Natural killer cell (primary cell): ENCODE measurements around the gene TTC31. TPM values are rescaled to one million over a fixed set of nuclear protein-coding genes. Genes with fewer than 3 reads are reported as not detected.

Source experiments
- ATAC-seq, 3 donors: fragments of 150-1000 bp in 2 of 3; fragments of 200-7000 bp in 1 of 3; cut with Tn5 transposase; 1 replicate in 1 of 3; 2 replicates in 2 of 3; pipeline ENCODE4 v1.10.0; 2021; ENCODE audit warnings: mild to moderate bottlenecking in 2 of 3, moderate library complexity in 2 of 3
- DNase-seq, 2 donors: peaks; one replicate each; pipeline versions ENCODE4 v3.0.0 to v3.0.0-alpha.2; 2013 to 2021; ENCODE audit warnings: mixed read lengths in 1 of 2
- H3K27ac ChIP-seq: one replicate; pipeline ENCODE4 v1.5.1; 2013; ENCODE audit warnings: mild to moderate bottlenecking, low read length
- H3K27me3 ChIP-seq: one replicate; pipeline ENCODE4 v1.6.1; 2013; ENCODE audit warnings: low read length; ENCODE audit not compliant: control insufficient read depth, insufficient read depth
- H3K36me3 ChIP-seq: one replicate; pipeline ENCODE4 v1.6.1; 2013; ENCODE audit warnings: low read length; ENCODE audit not compliant: control insufficient read depth, insufficient read depth
- H3K4me1 ChIP-seq: one replicate; pipeline ENCODE4 v1.6.1; 2013; ENCODE audit warnings: low read length; ENCODE audit not compliant: control insufficient read depth, insufficient read depth
- H3K4me3 ChIP-seq: one replicate; pipeline ENCODE4 v1.5.1; 2013; ENCODE audit warnings: low read length
- H3K9me3 ChIP-seq: one replicate; pipeline ENCODE4 v1.6.1; 2013; ENCODE audit warnings: low read length; ENCODE audit not compliant: control insufficient read depth, insufficient read depth
- H3K27ac Mint-ChIP-seq, 2 donors: one replicate each; pipeline ENCODE4 v1.8.0; 2022; ENCODE audit warnings: mild to moderate bottlenecking in 2 of 2, mixed read lengths in 2 of 2, moderate library complexity in 1 of 2
- H3K27me3 Mint-ChIP-seq, 2 donors: one replicate each; pipeline ENCODE4 v1.8.0; 2022; ENCODE audit warnings: low read depth in 2 of 2, mixed read lengths in 2 of 2
- H3K36me3 Mint-ChIP-seq: one replicate; pipeline ENCODE4 v1.8.0; 2022; ENCODE audit warnings: mixed read lengths
- H3K4me1 Mint-ChIP-seq, 2 donors: one replicate each; pipeline ENCODE4 v1.8.0; 2022; ENCODE audit warnings: mixed read lengths in 2 of 2
- H3K4me3 Mint-ChIP-seq: one replicate; pipeline ENCODE4 v1.8.0; 2022; ENCODE audit warnings: mild to moderate bottlenecking, moderate library complexity, mixed read lengths
- H3K9me3 Mint-ChIP-seq, 2 donors: one replicate each; pipeline ENCODE4 v1.8.0; 2022; ENCODE audit warnings: mixed read lengths in 2 of 2
- CTCF ChIP-seq: fragments of 200-600 bp; IDR thresholded peaks from one replicate; pipeline ENCODE4 v1.8.0; 2022; ENCODE audit warnings: antibody characterized with exemption
- WGBS: methylation state at CpG from one replicate; pipeline ENCODE4 v1.1.7; 2013; ENCODE audit warnings: missing lambda C conversion rate; ENCODE audit not compliant: insufficient coverage; 5-methylcytosine and 5-hydroxymethylcytosine counted together
- intact Hi-C: fragments of 100-400 bp; cut with micrococcal nuclease; formaldehyde crosslinking; loops from one replicate; pipeline ENCODE4 v1.14.2; 2022
- total RNA-seq, 4 donors: library from RNA; stranded (reverse); fragments of 120-200 nt in 1 of 4; gene quantifications; one replicate each; pipeline versions ENCODE4 v1.2.3 to v1.2.4, GENCODE V29; 2013 to 2022

The TTC31 gene
- total RNA-seq, 3 donors from 2014 or later (not counting 1 experiment from before 2014, with no cell fraction given), result 51.3 to 59.7 (median 53.1) TPM

- Mint-ChIP-seq H3K9me3 (no peaks in the 10 kb centered on the region), H3K27ac (no peak overlapping the region), H3K4me1 (peaks cover 15 to 21% of the 10 kb centered on the region in 2 donors), H3K27me3 (peaks cover 4 to 7% of the 10 kb centered on the region in 2 donors), H3K36me3 (peaks cover 10% of the 10 kb centered on the region), H3K4me3 (no peak overlapping the region)
- Histone ChIP-seq H3K9me3 (no peaks in the 10 kb centered on the region), H3K4me1 (peaks cover 15% of the 10 kb centered on the region), H3K27ac (no peak overlapping the region), H3K4me3 (no peak overlapping the region), H3K36me3 (peaks cover 27% of the 10 kb centered on the region), H3K27me3 (peaks cover 3% of the 10 kb centered on the region)
- ATAC-seq, result no peak
- DNase-seq, result no peak
- intact Hi-C loops, result no loop called here
- 95% methylated on average over 10 of the region's 10 CpGs for WGBS
- no peak for TF ChIP-seq CTCF
Measured at GRCh38 chr2:74524955-74525716, 42.3 kb downstream of the TTC31 start.

- no peak within 1 kb of the TSS for H3K27ac ChIP-seq
- intact Hi-C loops, result no loop called here
- DNase-seq (peak in 1 of 2 donors; percentile 60), ATAC-seq (no peak)
- peak within 1 kb of the TSS; percentile 11 to 58 for H3K27ac Mint-ChIP-seq
- H3K4me1 Mint-ChIP-seq, result peaks cover 22 to 29% of the 10 kb centered on the region in 2 donors
- peaks cover 27% of the 10 kb centered on the region for H3K36me3 ChIP-seq
- H3K27me3 Mint-ChIP-seq, result no peaks in the 10 kb centered on the region
- H3K4me3 Mint-ChIP-seq, result peak within 1 kb of the TSS; percentile 50
- no peak for TF ChIP-seq CTCF
- H3K4me3 ChIP-seq, result no peak within 1 kb of the TSS
- H3K27me3 ChIP-seq, result no peaks in the 10 kb centered on the region
- H3K9me3 ChIP-seq, result no peaks in the 10 kb centered on the region
- H3K9me3 Mint-ChIP-seq, result no peaks in the 10 kb centered on the region
- peaks cover 23% of the 10 kb centered on the region for H3K4me1 ChIP-seq
- peaks cover 10% of the 10 kb centered on the region for H3K36me3 Mint-ChIP-seq
- WGBS, result 76% methylated on average over 11 of the region's 11 CpGs
Measured at GRCh38 chr2:74525717-74526648, 43.1 kb downstream of the TTC31 start, which contains the start of gene DQX1. TSS of gene DQX1 (minus strand) at chr2:74526231. CDS start at chr2:74525729, 502 bp downstream.

DNA sequence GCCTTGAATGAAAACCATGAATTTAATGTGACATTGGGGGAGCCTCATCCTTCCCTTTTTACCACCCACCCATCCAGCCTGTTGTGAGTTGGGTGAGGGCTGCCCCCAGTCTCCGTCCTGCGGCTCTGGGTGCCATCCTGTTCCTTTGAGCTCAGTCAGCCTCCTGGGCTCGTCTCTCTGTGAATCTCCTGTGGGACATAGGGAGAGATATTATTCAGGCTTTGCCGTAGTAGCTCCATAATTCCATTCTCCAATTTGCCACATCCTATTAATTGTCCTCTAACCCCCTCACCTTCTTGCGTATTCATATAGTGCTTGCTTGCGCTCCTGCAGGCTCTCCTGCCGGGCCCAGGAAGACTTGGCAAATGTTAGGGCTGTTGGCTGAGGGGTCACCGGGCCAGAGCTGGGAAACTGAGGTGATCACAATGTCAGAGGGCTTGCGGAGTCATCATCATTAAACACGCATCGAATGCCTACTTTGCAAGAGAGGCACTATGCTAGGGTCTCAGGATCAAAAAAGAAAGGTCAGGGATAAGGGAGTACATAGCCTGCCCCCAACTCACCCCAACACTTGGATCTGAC is 43.9 kb downstream of the TTC31 start:
- no peak for DNase-seq
- WGBS, result 100% methylated on average over 9 of the region's 11 CpGs
- H3K27ac ChIP-seq, result no peak overlapping the region
- H3K27me3 ChIP-seq, result no peaks in the 10 kb centered on the region
- H3K9me3 ChIP-seq, result no peaks in the 10 kb centered on the region
- intact Hi-C loops, result no loop called here
- Mint-ChIP-seq H3K36me3 (peaks cover 10% of the 10 kb centered on the region), H3K27ac (peak overlapping the region; percentile 11 to 58), H3K27me3 (no peaks in the 10 kb centered on the region), H3K9me3 (no peaks in the 10 kb centered on the region), H3K4me1 (peaks cover 25 to 37% of the 10 kb centered on the region in 2 donors), H3K4me3 (peak overlapping the region; percentile 50)
- peaks cover 27% of the 10 kb centered on the region for H3K36me3 ChIP-seq
- ATAC-seq, result no peak
- TF ChIP-seq CTCF, result no peak
- H3K4me1 ChIP-seq, result peaks cover 30% of the 10 kb centered on the region
- H3K4me3 ChIP-seq, result no peak overlapping the region
